Vagina (tissue), 2 donors: ENCODE results near the gene LGALS7B.

Experiments used
- POLR2A ChIP-seq, 2 donors: fragments of 450-650 bp; IDR thresholded peaks; one replicate each; pipeline ENCODE4 v1.6.1; 2017; ENCODE audit warnings: antibody characterized with exemption in 2 of 2, mild to moderate bottlenecking in 2 of 2, moderate library complexity in 2 of 2
- POLR2AphosphoS5 ChIP-seq, 2 donors: sonication (generic); formaldehyde crosslinking; IDR thresholded peaks; one replicate each; pipeline ENCODE4 v1.9.0; 2017; ENCODE audit warnings: antibody characterized with exemption in 2 of 2, mild to moderate bottlenecking in 2 of 2, low read depth in 1 of 2; ENCODE audit not compliant: insufficient read depth in 1 of 2
- TF ChIP-seq, protein P1 (sequence below), 3 experiments: fragments of 450-650 bp in 2 of 3; fragments of 200-600 bp in 1 of 3; sonication (generic) in 1 of 3; IDR thresholded peaks; one replicate each; pipeline ENCODE4 v1.5.1; 2017 to 2019; ENCODE audit warnings: antibody characterized with exemption in 3 of 3, mild to moderate bottlenecking in 2 of 3, moderate library complexity in 2 of 3

DNA sequence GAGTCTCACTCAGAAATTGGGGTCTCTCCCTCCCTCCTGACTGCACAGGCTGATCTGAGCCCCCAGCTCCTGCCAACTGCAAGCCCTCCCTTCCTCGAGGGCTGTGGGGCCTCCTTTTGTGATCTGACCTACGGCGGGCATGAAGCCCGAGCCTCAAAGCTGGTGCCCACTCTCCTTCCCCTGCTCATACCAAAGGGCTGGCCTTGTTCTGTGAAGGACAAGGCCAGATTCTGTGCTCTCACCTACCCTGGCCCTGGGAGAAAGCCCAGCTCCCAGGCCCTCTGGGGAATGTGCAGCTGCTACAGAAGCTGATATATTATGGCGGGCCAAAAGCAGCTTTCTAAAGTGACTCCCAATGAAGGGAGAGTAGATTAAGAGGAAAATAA, 51.6 kb downstream of the LGALS7B start:
- TF ChIP-seq, protein P1, sequence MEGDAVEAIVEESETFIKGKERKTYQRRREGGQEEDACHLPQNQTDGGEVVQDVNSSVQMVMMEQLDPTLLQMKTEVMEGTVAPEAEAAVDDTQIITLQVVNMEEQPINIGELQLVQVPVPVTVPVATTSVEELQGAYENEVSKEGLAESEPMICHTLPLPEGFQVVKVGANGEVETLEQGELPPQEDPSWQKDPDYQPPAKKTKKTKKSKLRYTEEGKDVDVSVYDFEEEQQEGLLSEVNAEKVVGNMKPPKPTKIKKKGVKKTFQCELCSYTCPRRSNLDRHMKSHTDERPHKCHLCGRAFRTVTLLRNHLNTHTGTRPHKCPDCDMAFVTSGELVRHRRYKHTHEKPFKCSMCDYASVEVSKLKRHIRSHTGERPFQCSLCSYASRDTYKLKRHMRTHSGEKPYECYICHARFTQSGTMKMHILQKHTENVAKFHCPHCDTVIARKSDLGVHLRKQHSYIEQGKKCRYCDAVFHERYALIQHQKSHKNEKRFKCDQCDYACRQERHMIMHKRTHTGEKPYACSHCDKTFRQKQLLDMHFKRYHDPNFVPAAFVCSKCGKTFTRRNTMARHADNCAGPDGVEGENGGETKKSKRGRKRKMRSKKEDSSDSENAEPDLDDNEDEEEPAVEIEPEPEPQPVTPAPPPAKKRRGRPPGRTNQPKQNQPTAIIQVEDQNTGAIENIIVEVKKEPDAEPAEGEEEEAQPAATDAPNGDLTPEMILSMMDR (IDR thresholded peaks at IDR 0.05) = no peak
- TF ChIP-seq POLR2A (IDR thresholded peaks at IDR 0.05) (no peak), POLR2AphosphoS5 (IDR thresholded peaks at IDR 0.05; ENCODE audit: insufficient read depth in 1 of 2, low read depth in 1 of 2) (no peak)
